AG10803 (cell line): ENCODE measurements around the gene MCM10.

Source experiments
- DNase-seq: peaks from one replicate; pipeline ENCODE4 v3.0.0; 2010; ENCODE audit warnings: low read depth
- H3K4me3 ChIP-seq: 2 replicates; pipeline ENCODE4 v1.5.1; 2011; ENCODE audit warnings: mild to moderate bottlenecking, low read length, control low read depth
- CTCF ChIP-seq: conservative IDR thresholded peaks from 2 replicates; pipeline ENCODE4 v1.5.1; 2011; ENCODE audit warnings: mild to moderate bottlenecking, low read length, control low read depth, inconsistent platforms

The MCM10 gene

GRCh38 chr10:13121500-13121854 is 39.9 kb upstream of the MCM10 start:
- TF ChIP-seq CTCF = no peak
- H3K4me3 ChIP-seq = no peak overlapping the region
- DNase-seq = no peak

GRCh38 chr10:13136651-13137050 is 24.7 kb upstream of the MCM10 start:
- TF ChIP-seq CTCF = no peak
- DNase-seq = no peak
- no peak overlapping the region for H3K4me3 ChIP-seq

GRCh38 chr10:13139150-13139549 is 22.2 kb upstream of the MCM10 start:
- no peak overlapping the region for H3K4me3 ChIP-seq
- DNase-seq = no peak
- no peak for TF ChIP-seq CTCF

GRCh38 chr10:13139676-13140075 is 21.7 kb upstream of the MCM10 start:
- DNase-seq = no peak
- no peak for TF ChIP-seq CTCF
- no peak overlapping the region for H3K4me3 ChIP-seq

- no peak for DNase-seq
- TF ChIP-seq CTCF = no peak
- H3K4me3 ChIP-seq = no peak overlapping the region
These were observed 20.6 kb upstream of the MCM10 start for GRCh38 chr10:13140627-13141190.

GRCh38 chr10:13143766-13144165 is 17.6 kb upstream of the MCM10 start:
- no peak for DNase-seq
- no peak for TF ChIP-seq CTCF
- no peak overlapping the region for H3K4me3 ChIP-seq

- no peak overlapping the region for H3K4me3 ChIP-seq
- DNase-seq = no peak
- TF ChIP-seq CTCF = no peak
These were observed 16.5 kb upstream of the MCM10 start for GRCh38 chr10:13144814-13145213.
